Endodermal cell (in vitro differentiated cells): ENCODE data around the gene OPRL1. TPM values are rescaled to one million over a fixed set of nuclear protein-coding genes. Genes with fewer than 3 reads are reported as not detected.
A peak's percentile ranks its signal among the peaks of the same experiment; 100 is the strongest.

Experiments used
- DNase-seq: peaks from one replicate; pipeline ENCODE4 v3.0.0-alpha.2; 2017
- H3K27ac ChIP-seq: 2 replicates; pipeline ENCODE4 v1.5.1; 2013; ENCODE audit warnings: mild to moderate bottlenecking, low read depth, low read length, moderate library complexity
- H3K27me3 ChIP-seq: 2 replicates; pipeline ENCODE4 v1.6.1; 2013; ENCODE audit warnings: mild to moderate bottlenecking, low read length, moderate library complexity; ENCODE audit not compliant: insufficient read depth, control insufficient read depth, poor library complexity, severe bottlenecking
- H3K36me3 ChIP-seq: 2 replicates; pipeline ENCODE4 v1.7.0; 2013; ENCODE audit warnings: mild to moderate bottlenecking, low read length, moderate library complexity; ENCODE audit not compliant: control insufficient read depth, insufficient read depth
- H3K4me1 ChIP-seq: one replicate; pipeline ENCODE4 v1.7.0; 2013; ENCODE audit warnings: low read length; ENCODE audit not compliant: control insufficient read depth, insufficient read depth
- H3K4me3 ChIP-seq: 2 replicates; pipeline ENCODE4 v1.5.1; 2013; ENCODE audit warnings: mild to moderate bottlenecking, low read length, moderate library complexity
- H3K9ac ChIP-seq: 2 replicates; pipeline ENCODE4 v1.6.1; 2013; ENCODE audit warnings: mild to moderate bottlenecking, low read length, moderate library complexity; ENCODE audit not compliant: poor library complexity, severe bottlenecking; ENCODE audit errors: extremely low read depth
- H3K9me3 ChIP-seq: 2 replicates; pipeline ENCODE4 v1.6.1; 2013; ENCODE audit warnings: mild to moderate bottlenecking, low read length, moderate library complexity; ENCODE audit not compliant: control insufficient read depth
- H3K27ac Mint-ChIP-seq: 2 replicates; pipeline ENCODE4 v1.8.0; 2020; ENCODE audit warnings: mixed read lengths
- H3K27me3 Mint-ChIP-seq: 2 replicates; pipeline ENCODE4 v1.8.0; 2021; ENCODE audit warnings: mild to moderate bottlenecking, mixed read lengths; ENCODE audit not compliant: insufficient read depth
- H3K36me3 Mint-ChIP-seq: 2 replicates; pipeline ENCODE4 v1.8.0; 2020; ENCODE audit warnings: low read depth, mixed read lengths
- H3K4me1 Mint-ChIP-seq: 2 replicates; pipeline ENCODE4 v1.8.0; 2020; ENCODE audit warnings: mixed read lengths
- H3K4me3 Mint-ChIP-seq: 2 replicates; pipeline ENCODE4 v1.8.0; 2020; ENCODE audit warnings: mild to moderate bottlenecking, moderate library complexity, mixed read lengths
- H3K9me3 Mint-ChIP-seq: 2 replicates; pipeline ENCODE4 v1.8.0; 2020; ENCODE audit warnings: mild to moderate bottlenecking, mixed read lengths
- WGBS, 2 experiments: methylation state at CpG; one replicate each; pipeline versions ENCODE4 v1.1.5 to v1.1.7; 2013; ENCODE audit warnings: missing lambda C conversion rate in 2 of 2, mixed read lengths in 1 of 2; ENCODE audit not compliant: insufficient coverage in 1 of 2, insufficient read length in 1 of 2; 5-methylcytosine and 5-hydroxymethylcytosine counted together
- total RNA-seq, 2 donors: library from RNA; stranded (reverse); fragmentation: NEBNext Ultra II Directional in 1 of 2; extraction: Animal tissue kit (Norgen Biotek cat#: 25700) in 1 of 2; gene quantifications; 2 replicates in 1 of 2; 3 replicates in 1 of 2; pipeline ENCODE4 v1.2.1, GENCODE V29; 2021
- TF ChIP-seq, protein P1 (sequence below): fragments of 200-600 bp; sonication (generic); conservative IDR thresholded peaks from 2 replicates; pipeline ENCODE4 v1.5.0; 2021; ENCODE audit warnings: antibody characterized with exemption, mild to moderate bottlenecking

OPRL1 gene
- total RNA-seq, 2 donors from 2014 or later = 4.1 to 5.5 TPM

DNA sequence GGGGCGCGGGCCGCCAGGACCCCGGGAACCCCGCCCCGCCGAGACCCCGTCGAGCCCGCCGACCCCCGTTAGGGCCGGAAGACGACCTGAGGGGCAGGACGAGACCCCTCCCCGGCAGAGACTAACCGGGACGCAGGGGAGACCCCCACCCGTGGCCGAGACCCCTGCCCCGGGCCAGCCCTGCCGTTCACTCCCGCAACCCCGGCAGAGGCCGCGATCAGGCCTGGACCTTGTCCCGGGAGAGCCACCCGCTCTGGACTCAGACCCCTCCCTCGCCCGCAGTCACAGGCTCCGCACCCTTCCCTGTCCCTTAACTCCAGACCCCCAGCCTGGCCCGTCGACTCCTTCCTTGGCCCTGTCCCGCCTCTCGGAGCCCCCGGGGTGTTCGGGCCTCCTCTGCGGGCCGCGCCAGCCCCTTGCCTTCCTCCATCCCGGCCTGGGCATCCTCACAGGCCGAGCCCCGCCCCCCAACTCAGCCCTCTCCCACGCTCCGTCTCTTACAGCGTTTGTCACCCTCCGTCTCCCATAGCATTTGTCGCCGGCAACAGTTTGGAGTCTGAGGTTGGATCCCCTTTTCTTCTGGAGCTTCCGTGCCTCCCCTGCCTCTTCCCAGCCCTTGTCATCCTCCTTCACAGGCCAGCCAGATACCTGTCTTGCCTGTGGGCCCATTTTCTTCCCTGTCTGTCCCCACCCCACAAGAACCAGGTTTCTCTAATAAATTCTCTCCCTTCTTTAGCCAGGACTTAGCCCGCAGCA, 16.3 kb upstream of the OPRL1 start:
- Mint-ChIP-seq H3K4me3 (peak overlapping the region; percentile 75), H3K27ac (peak overlapping the region; percentile 52), H3K36me3 (no peaks in the 10 kb centered on the region), H3K9me3 (no peaks in the 10 kb centered on the region), H3K4me1 (peaks cover 14% of the 10 kb centered on the region), H3K27me3 (peaks cover 8% of the 10 kb centered on the region)
- Histone ChIP-seq H3K27ac (no peak overlapping the region), H3K4me3 (peak overlapping the region; percentile 82), H3K36me3 (no peaks in the 10 kb centered on the region), H3K9ac (no peak overlapping the region), H3K9me3 (no peaks in the 10 kb centered on the region), H3K27me3 (no peaks in the 10 kb centered on the region), H3K4me1 (no peaks in the 10 kb centered on the region)
- 3 to 6% methylated on average over 27 to 51 of the region's 51 CpGs for WGBS, 2 experiments
- DNase-seq = peak; percentile 75
- TF ChIP-seq, protein P1, sequence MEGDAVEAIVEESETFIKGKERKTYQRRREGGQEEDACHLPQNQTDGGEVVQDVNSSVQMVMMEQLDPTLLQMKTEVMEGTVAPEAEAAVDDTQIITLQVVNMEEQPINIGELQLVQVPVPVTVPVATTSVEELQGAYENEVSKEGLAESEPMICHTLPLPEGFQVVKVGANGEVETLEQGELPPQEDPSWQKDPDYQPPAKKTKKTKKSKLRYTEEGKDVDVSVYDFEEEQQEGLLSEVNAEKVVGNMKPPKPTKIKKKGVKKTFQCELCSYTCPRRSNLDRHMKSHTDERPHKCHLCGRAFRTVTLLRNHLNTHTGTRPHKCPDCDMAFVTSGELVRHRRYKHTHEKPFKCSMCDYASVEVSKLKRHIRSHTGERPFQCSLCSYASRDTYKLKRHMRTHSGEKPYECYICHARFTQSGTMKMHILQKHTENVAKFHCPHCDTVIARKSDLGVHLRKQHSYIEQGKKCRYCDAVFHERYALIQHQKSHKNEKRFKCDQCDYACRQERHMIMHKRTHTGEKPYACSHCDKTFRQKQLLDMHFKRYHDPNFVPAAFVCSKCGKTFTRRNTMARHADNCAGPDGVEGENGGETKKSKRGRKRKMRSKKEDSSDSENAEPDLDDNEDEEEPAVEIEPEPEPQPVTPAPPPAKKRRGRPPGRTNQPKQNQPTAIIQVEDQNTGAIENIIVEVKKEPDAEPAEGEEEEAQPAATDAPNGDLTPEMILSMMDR = no peak

DNA sequence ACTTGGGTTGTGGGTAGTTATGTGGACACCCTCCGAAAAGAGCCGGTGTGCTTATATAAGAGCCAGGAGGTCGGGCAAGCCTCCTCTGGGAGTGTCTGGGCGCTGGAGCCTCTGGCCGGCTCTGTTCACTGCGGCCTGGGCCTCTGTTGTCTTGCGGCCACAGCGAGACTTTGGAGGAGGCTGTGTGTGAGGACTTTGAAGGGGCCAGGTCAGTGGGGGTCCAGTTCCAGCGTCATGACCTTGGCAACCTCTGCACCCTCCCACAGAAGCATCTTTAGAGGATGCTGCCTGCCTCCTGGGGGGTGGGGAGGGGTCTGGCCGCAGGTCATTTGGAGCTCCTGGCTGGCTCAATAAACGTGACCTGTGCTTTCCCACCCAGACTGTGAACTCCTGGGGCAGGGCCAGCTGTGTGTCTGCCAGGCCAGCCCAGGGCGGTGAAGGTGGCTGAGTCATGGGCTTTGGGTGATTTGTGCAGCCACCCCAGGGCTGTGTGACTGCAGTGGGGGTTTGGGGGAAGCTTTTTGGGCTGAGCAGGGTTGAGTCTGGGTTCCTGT, 15.7 kb upstream of the OPRL1 start:
- peaks cover 8% of the 10 kb centered on the region for H3K27me3 Mint-ChIP-seq
- no peak overlapping the region for H3K27ac Mint-ChIP-seq
- no peaks in the 10 kb centered on the region for H3K27me3 ChIP-seq
- H3K9me3 Mint-ChIP-seq = no peaks in the 10 kb centered on the region
- H3K36me3 ChIP-seq = no peaks in the 10 kb centered on the region
- TF ChIP-seq, protein P1 = no peak
- H3K4me1 Mint-ChIP-seq = peaks cover 14% of the 10 kb centered on the region
- DNase-seq = no peak
- H3K9ac ChIP-seq = no peak overlapping the region
- H3K4me1 ChIP-seq = no peaks in the 10 kb centered on the region
- no peaks in the 10 kb centered on the region for H3K9me3 ChIP-seq
- H3K4me3 ChIP-seq = peak overlapping the region; percentile 82
- H3K36me3 Mint-ChIP-seq = no peaks in the 10 kb centered on the region
- peak overlapping the region; percentile 75 for H3K4me3 Mint-ChIP-seq
- 72 to 80% methylated on average over 1 to 12 of the region's 12 CpGs for WGBS, 2 experiments
- H3K27ac ChIP-seq = no peak overlapping the region

DNA sequence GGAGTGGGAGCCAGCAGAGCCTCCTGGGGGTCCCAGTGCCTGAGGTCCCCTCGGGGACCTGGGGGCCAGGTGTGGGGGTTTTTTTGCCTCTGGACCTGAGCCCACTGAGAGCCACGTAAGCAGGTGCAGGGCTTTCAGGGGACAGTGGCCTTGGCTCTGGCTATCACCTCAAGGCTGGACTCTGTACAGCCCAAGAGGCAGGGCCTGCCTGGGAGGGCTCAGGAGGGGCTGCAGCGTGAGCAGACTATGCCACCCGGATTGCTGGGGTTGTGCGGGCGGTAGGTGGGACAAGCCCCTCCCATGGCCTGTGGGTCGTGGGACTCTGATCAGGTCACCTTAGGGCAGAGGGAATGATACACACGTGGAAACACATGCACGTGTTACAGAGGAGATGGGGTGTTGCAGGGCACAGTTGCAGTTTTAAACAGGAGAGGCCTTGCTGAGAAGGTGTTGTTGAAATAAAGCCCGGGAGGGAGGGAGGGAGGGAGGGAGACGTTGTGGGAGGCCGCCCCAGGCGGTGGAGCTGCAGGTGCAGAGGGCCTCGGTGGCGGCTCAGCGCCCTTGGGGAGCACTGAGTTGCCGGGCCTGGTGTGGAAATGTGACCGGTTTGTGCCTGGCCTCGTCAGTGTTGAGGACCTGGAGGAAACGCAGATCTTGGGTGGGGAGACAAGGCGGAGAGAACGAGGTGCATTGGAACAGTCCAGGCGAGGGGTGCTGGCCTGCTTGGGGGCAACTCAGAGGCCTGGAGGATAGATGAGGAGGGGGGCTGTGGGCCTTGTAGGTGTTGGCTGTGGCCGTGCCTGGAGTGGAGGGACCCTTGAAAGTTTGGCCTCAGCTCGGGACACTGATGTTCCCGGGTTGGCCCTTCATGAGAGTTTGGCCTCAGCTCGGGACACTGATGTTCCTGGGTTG, 14.6 kb upstream of the OPRL1 start:
- Histone ChIP-seq H3K9ac (no peak overlapping the region), H3K4me3 (no peak overlapping the region), H3K27me3 (no peaks in the 10 kb centered on the region), H3K36me3 (no peaks in the 10 kb centered on the region), H3K4me1 (no peaks in the 10 kb centered on the region), H3K9me3 (no peaks in the 10 kb centered on the region), H3K27ac (no peak overlapping the region)
- no peaks in the 10 kb centered on the region for H3K36me3 Mint-ChIP-seq
- peaks cover 3% of the 10 kb centered on the region for H3K27me3 Mint-ChIP-seq
- no peak overlapping the region for H3K27ac Mint-ChIP-seq
- TF ChIP-seq, protein P1 = no peak
- H3K4me3 Mint-ChIP-seq = no peak overlapping the region
- 83 to 93% methylated on average over 11 to 27 of the region's 27 CpGs for WGBS, 2 experiments
- H3K9me3 Mint-ChIP-seq = no peaks in the 10 kb centered on the region
- no peak for DNase-seq
- H3K4me1 Mint-ChIP-seq = peaks cover 14% of the 10 kb centered on the region
